ENCODE measurements around the gene PMEPA1. TPM values are rescaled to one million over a fixed set of nuclear protein-coding genes. Genes with fewer than 3 reads are reported as not detected.
A peak's percentile ranks its signal among the peaks of the same experiment; 100 is the strongest.

PMEPA1 gene
- total and polyA plus RNA-seq, 2 experiments from 2014 or later: 8.8 to 10.9 TPM

DNA sequence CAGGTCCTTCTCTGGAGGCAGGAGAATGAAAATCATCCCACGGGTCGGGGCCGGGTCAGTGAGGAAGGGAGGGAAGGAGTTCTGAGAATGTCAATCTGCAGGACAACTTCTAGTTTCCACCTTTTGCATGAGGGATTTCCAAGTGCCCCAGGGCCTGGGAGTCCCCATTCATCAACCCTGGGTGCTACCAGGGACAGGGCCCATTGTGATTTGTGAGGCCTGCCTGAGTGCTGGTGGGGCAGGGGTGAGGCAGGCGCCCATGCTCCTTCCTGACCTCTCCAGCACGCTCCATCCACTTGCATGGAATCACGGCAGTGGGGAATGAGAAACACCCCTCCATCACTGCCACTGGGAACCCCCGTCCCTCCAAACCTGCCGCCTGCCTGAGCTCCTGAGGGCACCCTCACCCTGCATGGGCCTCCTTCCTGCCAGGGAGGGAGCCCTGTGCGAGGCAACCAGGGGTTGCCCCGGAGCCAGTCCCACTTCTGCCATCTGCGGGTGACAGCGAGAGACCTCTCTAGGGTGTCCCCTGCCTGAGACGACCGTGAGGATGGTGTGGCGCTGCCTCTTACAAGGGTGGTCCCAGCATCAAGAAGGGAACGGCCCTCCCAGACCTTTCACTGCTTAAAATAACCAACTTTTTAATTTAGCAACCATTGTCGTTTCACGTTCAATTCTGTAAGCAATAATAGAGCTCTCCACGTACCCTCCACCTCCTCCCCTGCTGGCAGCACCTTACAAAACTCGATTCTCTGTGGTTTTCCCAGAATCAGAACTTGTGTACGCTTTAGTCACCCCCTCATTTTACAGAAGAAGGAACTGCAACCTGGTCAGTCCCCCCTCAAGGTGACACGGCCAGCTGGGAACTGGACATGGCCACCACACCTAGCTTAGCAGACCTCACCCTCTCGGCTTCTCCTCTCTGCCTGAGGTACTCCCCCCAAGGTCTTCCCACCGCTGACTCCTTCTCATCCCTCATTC, 28.6 kb downstream of the PMEPA1 start:
- TF ChIP-seq, protein P1, sequence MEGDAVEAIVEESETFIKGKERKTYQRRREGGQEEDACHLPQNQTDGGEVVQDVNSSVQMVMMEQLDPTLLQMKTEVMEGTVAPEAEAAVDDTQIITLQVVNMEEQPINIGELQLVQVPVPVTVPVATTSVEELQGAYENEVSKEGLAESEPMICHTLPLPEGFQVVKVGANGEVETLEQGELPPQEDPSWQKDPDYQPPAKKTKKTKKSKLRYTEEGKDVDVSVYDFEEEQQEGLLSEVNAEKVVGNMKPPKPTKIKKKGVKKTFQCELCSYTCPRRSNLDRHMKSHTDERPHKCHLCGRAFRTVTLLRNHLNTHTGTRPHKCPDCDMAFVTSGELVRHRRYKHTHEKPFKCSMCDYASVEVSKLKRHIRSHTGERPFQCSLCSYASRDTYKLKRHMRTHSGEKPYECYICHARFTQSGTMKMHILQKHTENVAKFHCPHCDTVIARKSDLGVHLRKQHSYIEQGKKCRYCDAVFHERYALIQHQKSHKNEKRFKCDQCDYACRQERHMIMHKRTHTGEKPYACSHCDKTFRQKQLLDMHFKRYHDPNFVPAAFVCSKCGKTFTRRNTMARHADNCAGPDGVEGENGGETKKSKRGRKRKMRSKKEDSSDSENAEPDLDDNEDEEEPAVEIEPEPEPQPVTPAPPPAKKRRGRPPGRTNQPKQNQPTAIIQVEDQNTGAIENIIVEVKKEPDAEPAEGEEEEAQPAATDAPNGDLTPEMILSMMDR (IDR thresholded peaks at IDR 0.05; ENCODE audit: low read depth, low read length): no peak
- Histone ChIP-seq H3K27ac (no peak overlapping the region), H3K9me3 (ENCODE audit: low read depth) (no peaks in the 10 kb centered on the region), H3K4me1 (ENCODE audit: low read depth) (peaks cover 48% of the 10 kb centered on the region), H3K4me3 (no peak overlapping the region), H3K27me3 (no peaks in the 10 kb centered on the region), H3K36me3 (no peaks in the 10 kb centered on the region)
- DNase-seq (ENCODE audit: low read depth in 1 of 2, low spot score in 1 of 2): no peak

DNA sequence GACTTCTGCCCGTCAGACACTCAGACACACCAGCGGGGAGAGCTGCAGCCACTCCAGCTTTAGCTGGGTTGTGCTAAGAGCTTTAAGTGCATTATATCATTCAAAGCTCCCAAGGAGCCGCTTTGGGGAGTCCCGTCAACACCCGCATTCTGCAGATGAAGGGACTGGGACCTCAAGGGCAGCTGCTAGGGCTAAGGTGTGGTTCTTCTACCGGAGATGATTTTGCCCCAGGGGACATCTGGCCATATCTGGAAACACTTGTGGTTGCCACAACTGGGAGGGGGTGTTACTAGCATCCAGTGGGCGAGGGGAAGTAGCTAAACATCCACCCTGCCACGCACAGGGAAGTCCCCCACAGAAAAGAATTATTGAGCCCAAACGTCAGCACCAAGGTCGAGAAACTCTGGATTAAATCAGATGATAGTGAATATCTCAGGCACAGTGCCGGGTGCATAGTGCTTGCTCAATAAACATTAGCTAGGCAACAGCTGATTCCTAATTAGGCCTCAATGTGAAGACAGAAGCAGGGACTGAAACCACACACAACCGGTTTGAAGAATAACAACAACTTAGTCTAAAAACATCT, 29.6 kb downstream of the PMEPA1 start:
- TF ChIP-seq, protein P1 (IDR thresholded peaks at IDR 0.05; ENCODE audit: low read depth, low read length): no peak
- H3K4me3 ChIP-seq: no peak overlapping the region
- H3K27me3 ChIP-seq: no peaks in the 10 kb centered on the region
- H3K27ac ChIP-seq: no peak overlapping the region
- H3K9me3 ChIP-seq (ENCODE audit: low read depth): no peaks in the 10 kb centered on the region
- H3K4me1 ChIP-seq (ENCODE audit: low read depth): peaks cover 38% of the 10 kb centered on the region
- no peaks in the 10 kb centered on the region for H3K36me3 ChIP-seq
- DNase-seq (ENCODE audit: low read depth in 1 of 2, low spot score in 1 of 2): peak in 1 of 2 donors; percentile 73

DNA sequence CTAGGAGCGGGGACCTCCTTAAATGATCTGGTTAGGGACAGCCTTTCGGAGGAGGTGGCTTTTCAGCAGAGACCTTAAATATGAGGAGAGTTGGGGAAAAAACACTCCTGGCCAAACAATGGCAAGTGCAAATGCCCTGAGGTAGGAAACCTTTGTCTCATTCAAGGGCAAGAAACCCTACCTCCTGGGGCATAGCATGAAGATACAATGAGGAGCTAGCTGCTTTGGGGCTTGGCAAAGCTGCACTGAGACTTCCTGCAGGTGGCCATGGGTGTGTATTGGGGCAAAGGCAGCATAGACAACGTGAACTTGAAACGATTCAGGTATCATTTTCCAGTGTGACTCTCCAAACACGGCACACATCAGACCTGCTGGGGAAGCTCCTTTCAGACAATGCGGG, 30.7 kb downstream of the PMEPA1 start:
- no peaks in the 10 kb centered on the region for H3K36me3 ChIP-seq
- TF ChIP-seq, protein P1 (IDR thresholded peaks at IDR 0.05; ENCODE audit: low read depth, low read length): no peak
- H3K27ac ChIP-seq: no peak overlapping the region
- H3K4me3 ChIP-seq: no peak overlapping the region
- H3K27me3 ChIP-seq: no peaks in the 10 kb centered on the region
- no peak for DNase-seq (ENCODE audit: low read depth in 1 of 2, low spot score in 1 of 2)
- H3K9me3 ChIP-seq (ENCODE audit: low read depth): no peaks in the 10 kb centered on the region
- peaks cover 27% of the 10 kb centered on the region for H3K4me1 ChIP-seq (ENCODE audit: low read depth)

DNA sequence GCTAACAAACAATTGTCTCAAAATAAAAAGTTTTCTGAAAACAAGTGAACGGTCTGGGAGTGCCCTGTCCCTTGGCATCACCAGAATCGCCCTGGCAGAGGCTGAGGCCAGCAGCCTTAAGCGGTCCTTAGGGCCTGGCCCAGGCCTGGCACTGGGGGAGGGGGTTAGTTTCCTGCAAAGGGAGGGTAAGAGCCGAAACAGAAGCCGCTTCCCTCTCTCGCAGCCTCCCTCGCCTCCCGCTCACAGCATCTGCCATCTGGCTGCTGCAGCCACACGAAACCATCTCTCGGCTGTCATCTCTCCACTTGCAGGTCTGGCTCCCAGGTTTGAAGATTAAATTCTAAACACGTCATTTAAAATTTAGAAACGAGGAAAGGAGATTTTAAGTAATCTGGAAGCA, 31.5 kb downstream of the PMEPA1 start:
- Histone ChIP-seq H3K36me3 (no peaks in the 10 kb centered on the region), H3K4me1 (ENCODE audit: low read depth) (peaks cover 22% of the 10 kb centered on the region), H3K4me3 (no peak overlapping the region), H3K27ac (no peak overlapping the region), H3K9me3 (ENCODE audit: low read depth) (no peaks in the 10 kb centered on the region), H3K27me3 (no peaks in the 10 kb centered on the region)
- DNase-seq (ENCODE audit: low read depth in 1 of 2, low spot score in 1 of 2): no peak
- TF ChIP-seq, protein P1 (IDR thresholded peaks at IDR 0.05; ENCODE audit: low read depth, low read length): no peak

DNA sequence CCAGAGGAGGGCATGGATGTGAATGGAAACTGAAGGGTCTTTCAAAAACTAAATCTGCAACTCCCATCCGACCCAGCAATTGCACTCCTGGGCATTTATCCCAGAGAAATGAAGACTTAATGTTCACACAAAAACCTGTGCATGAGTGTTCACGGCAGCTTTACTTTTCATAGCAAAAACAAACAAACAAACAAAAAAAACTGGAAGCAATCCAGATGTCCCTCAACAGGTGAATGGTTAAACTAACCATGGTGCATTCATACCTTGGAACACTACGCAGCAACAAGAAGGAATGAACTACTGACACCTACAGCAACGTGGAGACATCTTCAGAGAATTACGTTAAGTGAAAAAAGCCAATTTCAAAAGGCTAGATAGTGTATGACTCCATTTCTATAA, 32.2 kb downstream of the PMEPA1 start:
- H3K36me3 ChIP-seq: no peaks in the 10 kb centered on the region
- TF ChIP-seq, protein P1 (IDR thresholded peaks at IDR 0.05; ENCODE audit: low read depth, low read length): no peak
- DNase-seq (ENCODE audit: low read depth in 1 of 2, low spot score in 1 of 2): no peak
- H3K4me3 ChIP-seq: no peak overlapping the region
- H3K9me3 ChIP-seq (ENCODE audit: low read depth): no peaks in the 10 kb centered on the region
- peaks cover 16% of the 10 kb centered on the region for H3K4me1 ChIP-seq (ENCODE audit: low read depth)
- H3K27ac ChIP-seq: no peak overlapping the region
- no peaks in the 10 kb centered on the region for H3K27me3 ChIP-seq
